ENCODE results near the gene TMEM126B.

Gene TMEM126B

DNA sequence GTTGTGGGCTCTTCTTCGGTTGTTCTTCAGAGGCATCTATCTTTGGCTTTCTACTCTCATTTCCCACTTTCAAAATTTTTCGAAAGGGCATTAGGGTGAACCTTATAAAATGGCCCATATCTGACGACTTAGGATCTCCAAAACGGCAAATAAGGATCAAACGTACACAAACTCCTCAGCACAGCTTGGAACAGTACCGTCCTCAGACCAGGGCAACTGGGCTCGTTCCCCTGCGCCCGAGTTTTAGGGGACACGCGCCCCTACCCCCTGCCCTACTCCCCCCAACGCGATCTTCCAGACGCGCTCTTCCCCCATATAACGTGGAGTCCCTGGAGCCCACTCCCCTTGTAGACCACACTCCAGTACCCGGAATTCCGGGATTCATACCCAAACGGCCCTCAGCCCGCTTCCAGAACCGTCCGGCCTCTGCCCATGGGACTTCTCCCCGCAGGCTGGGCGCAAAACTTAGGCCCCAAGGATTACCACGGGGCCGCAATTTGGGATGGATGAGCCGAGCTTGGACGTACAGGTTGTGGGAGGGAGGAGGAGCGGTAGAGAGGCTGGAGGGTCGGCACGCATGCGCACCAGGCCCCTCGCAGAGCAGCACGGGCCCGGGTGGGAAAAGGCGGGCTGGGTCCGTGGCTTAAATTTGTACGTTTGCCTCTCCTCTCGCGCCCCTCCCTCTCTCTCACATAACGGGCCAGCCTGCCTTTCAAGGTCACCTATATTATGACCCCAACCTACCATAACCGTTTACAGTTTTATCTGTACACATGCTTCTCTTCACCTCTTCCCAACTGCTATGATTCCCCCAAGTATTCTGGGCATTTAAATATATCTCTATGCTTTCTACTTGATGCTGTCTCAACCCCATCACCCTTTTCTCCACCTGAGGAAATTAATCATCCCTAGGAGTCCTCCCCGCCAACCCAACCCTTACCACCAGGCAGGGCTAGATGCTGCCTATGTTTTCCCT is 54.2 kb downstream of the TMEM126B start:
- TF ChIP-seq, protein P1, sequence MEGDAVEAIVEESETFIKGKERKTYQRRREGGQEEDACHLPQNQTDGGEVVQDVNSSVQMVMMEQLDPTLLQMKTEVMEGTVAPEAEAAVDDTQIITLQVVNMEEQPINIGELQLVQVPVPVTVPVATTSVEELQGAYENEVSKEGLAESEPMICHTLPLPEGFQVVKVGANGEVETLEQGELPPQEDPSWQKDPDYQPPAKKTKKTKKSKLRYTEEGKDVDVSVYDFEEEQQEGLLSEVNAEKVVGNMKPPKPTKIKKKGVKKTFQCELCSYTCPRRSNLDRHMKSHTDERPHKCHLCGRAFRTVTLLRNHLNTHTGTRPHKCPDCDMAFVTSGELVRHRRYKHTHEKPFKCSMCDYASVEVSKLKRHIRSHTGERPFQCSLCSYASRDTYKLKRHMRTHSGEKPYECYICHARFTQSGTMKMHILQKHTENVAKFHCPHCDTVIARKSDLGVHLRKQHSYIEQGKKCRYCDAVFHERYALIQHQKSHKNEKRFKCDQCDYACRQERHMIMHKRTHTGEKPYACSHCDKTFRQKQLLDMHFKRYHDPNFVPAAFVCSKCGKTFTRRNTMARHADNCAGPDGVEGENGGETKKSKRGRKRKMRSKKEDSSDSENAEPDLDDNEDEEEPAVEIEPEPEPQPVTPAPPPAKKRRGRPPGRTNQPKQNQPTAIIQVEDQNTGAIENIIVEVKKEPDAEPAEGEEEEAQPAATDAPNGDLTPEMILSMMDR (IDR thresholded peaks at IDR 0.05; ENCODE audit: insufficient read depth, low read length, poor library complexity, severe bottlenecking), result no peak
- no peak for TF ChIP-seq EZH2phosphoT487 (conservative IDR thresholded peaks at IDR 0.05; ENCODE audit: low read length)
- peak overlapping the region; percentile 25; the same call in 1 of the 2 replicates for H3K27ac ChIP-seq (ENCODE audit: low read depth, low read length)
- no peaks in the 10 kb centered on the region for H3K36me3 ChIP-seq (ENCODE audit: low read length)
- H3K9me2 ChIP-seq (replicated peaks; ENCODE audit: insufficient read depth, low read length), result no peaks in the 10 kb centered on the region
- H3K9me3 ChIP-seq (ENCODE audit: insufficient read depth, low read length), result no peaks in the 10 kb centered on the region
- no peaks in the 10 kb centered on the region for H3K27me3 ChIP-seq (ENCODE audit: low read length)
- no peaks in the 10 kb centered on the region for H4K20me1 ChIP-seq (ENCODE audit: low read depth, low read length)
- H3K9ac ChIP-seq (ENCODE audit: low read length), result peak overlapping the region; percentile 84
- H3F3A ChIP-seq (ENCODE audit: insufficient read depth), result peaks cover 9% of the 10 kb centered on the region; the same call in 1 of the 2 replicates
- peak overlapping the region; percentile 74 for H3K4me2 ChIP-seq (ENCODE audit: low read depth, low read length, poor library complexity, severe bottlenecking)
- peak overlapping the region; percentile 98 for H2AFZ ChIP-seq (ENCODE audit: low read depth, low read length, severe bottlenecking)
- H3K79me2 ChIP-seq (ENCODE audit: insufficient read depth, low read length), result no peaks in the 10 kb centered on the region
- H3K4me3 ChIP-seq (ENCODE audit: insufficient read depth, low read length, poor library complexity, severe bottlenecking), result peak overlapping the region; percentile 76

DNA sequence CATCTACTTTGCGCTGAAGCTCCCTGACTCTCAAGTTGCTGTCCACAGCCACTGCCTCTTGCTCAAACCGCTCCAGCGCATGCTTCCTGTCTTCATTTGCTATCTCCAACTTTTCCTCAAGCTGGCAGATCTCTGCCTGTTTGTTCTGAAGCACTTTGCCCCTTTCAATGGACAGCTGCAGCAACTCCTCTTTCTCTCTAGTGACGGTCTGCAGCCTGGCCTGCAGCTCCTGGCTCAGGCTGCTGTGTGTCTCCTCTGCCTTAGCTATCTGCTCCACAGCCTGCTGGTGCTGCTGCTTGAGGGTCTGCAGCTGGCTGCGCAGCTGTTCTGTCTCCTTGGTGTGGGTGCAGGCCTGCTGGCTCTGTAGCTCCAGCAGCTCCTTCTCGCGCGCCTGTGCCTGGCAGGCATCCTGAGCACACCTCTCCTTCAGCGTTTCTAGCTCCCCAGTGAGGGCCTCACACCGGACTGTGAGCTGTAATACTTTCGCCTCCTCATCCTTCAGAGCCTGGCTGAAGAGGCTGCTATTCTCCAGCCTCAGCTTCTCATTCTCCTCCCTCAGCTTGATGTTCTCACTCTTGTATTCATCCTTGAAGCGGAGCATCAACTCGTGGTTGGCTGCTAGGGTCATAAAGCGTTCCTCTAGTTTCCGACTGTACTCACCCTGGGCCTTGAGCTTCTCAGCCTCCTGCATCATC is 56.9 kb downstream of the TMEM126B start:
- Histone ChIP-seq H3K27me3 (ENCODE audit: low read length) (no peaks in the 10 kb centered on the region), H3K9me3 (ENCODE audit: insufficient read depth, low read length) (no peaks in the 10 kb centered on the region), H3K9ac (ENCODE audit: low read length) (no peak overlapping the region), H3F3A (ENCODE audit: insufficient read depth) (peaks cover 9% of the 10 kb centered on the region; the same call in 1 of the 2 replicates), H3K79me2 (ENCODE audit: insufficient read depth, low read length) (no peaks in the 10 kb centered on the region), H2AFZ (ENCODE audit: low read depth, low read length, severe bottlenecking) (no peak overlapping the region), H3K27ac (ENCODE audit: low read depth, low read length) (no peak overlapping the region), H3K36me3 (ENCODE audit: low read length) (no peaks in the 10 kb centered on the region), H3K9me2 (replicated peaks; ENCODE audit: insufficient read depth, low read length) (no peaks in the 10 kb centered on the region), H3K4me3 (ENCODE audit: insufficient read depth, low read length, poor library complexity, severe bottlenecking) (no peak overlapping the region), H3K4me2 (ENCODE audit: low read depth, low read length, poor library complexity, severe bottlenecking) (no peak overlapping the region), H4K20me1 (ENCODE audit: low read depth, low read length) (no peaks in the 10 kb centered on the region)
- TF ChIP-seq, protein P1 (IDR thresholded peaks at IDR 0.05; ENCODE audit: insufficient read depth, low read length, poor library complexity, severe bottlenecking), result no peak
- no peak for TF ChIP-seq EZH2phosphoT487 (conservative IDR thresholded peaks at IDR 0.05; ENCODE audit: low read length)

GRCh38 chr11:85685820-85686459 is 57.5 kb downstream of the TMEM126B start, which contains the start of gene CCDC89:
Gene CCDC89, minus strand, starts transcription at chr11:85686195. Its CDS starts 65 bp downstream, at chr11:85686130.
- Histone ChIP-seq H3K4me2 (ENCODE audit: low read depth, low read length, poor library complexity, severe bottlenecking) (no peak within 1 kb of the TSS), H3K9ac (ENCODE audit: low read length) (no peak within 1 kb of the TSS), H4K20me1 (ENCODE audit: low read depth, low read length) (no peaks in the 10 kb centered on the region), H3K79me2 (ENCODE audit: insufficient read depth, low read length) (no peaks in the 10 kb centered on the region), H3K36me3 (ENCODE audit: low read length) (no peaks in the 10 kb centered on the region), H3K27ac (ENCODE audit: low read depth, low read length) (no peak within 1 kb of the TSS), H3F3A (ENCODE audit: insufficient read depth) (peaks cover 9% of the 10 kb centered on the region; the same call in 1 of the 2 replicates), H3K9me3 (ENCODE audit: insufficient read depth, low read length) (no peaks in the 10 kb centered on the region), H2AFZ (ENCODE audit: low read depth, low read length, severe bottlenecking) (no peak within 1 kb of the TSS), H3K27me3 (ENCODE audit: low read length) (no peaks in the 10 kb centered on the region), H3K9me2 (replicated peaks; ENCODE audit: insufficient read depth, low read length) (no peaks in the 10 kb centered on the region), H3K4me3 (ENCODE audit: insufficient read depth, low read length, poor library complexity, severe bottlenecking) (no peak within 1 kb of the TSS)
- TF ChIP-seq, protein P1 (IDR thresholded peaks at IDR 0.05; ENCODE audit: insufficient read depth, low read length, poor library complexity, severe bottlenecking), result no peak
- no peak for TF ChIP-seq EZH2phosphoT487 (conservative IDR thresholded peaks at IDR 0.05; ENCODE audit: low read length)

Data from SU-DHL-6 (cell line).